NOMO-1 (cell line): ENCODE measurements around the gene MSLN.

Experiments used
- DNase-seq, 2 experiments: peaks; one replicate each; lab custom pipeline; 2025; ENCODE audit not compliant: unreplicated experiment in 2 of 2; lab: John Stamatoyannopoulos, UW

Gene MSLN

GRCh38 chr16:801584-802363 lies 41.2 kb downstream of the MSLN start:
- DNase-seq: no peak

- no peak for DNase-seq
Observed at GRCh38 chr16:802461-802860, 41.9 kb downstream of the MSLN start.

GRCh38 chr16:802914-803753 lies 42.6 kb downstream of the MSLN start:
- no peak for DNase-seq

GRCh38 chr16:803754-804080 lies 43.2 kb downstream of the MSLN start:
- no peak for DNase-seq

- DNase-seq: no peak
Observed at GRCh38 chr16:804193-805048, 43.9 kb downstream of the MSLN start.

- DNase-seq: no peak
Observed at GRCh38 chr16:805474-805873, 44.9 kb downstream of the MSLN start.

- peak; percentile 92 to 94 for DNase-seq
Observed at GRCh38 chr16:807347-808084, 47.0 kb downstream of the MSLN start.

GRCh38 chr16:808085-808386 lies 47.5 kb downstream of the MSLN start:
- no peak for DNase-seq

GRCh38 chr16:813204-813915 lies 52.8 kb downstream of the MSLN start:
- DNase-seq: peak; percentile 26 to 30

GRCh38 chr16:813916-814412 lies 53.4 kb downstream of the MSLN start:
- DNase-seq: no peak

- no peak for DNase-seq
Observed at GRCh38 chr16:814974-815373, 54.4 kb downstream of the MSLN start.

- DNase-seq: no peak
Observed at GRCh38 chr16:815861-816260, 55.3 kb downstream of the MSLN start.

GRCh38 chr16:817001-817906 lies 56.7 kb downstream of the MSLN start:
- DNase-seq: no peak

- no peak for DNase-seq
Observed at GRCh38 chr16:818132-818531, 57.6 kb downstream of the MSLN start.
